H1 (cell line): ENCODE measurements around the gene DOCK10. TPM values are rescaled to one million over a fixed set of nuclear protein-coding genes. Genes with fewer than 3 reads are reported as not detected.

Experiments
- CTCF ChIA-PET: fragments of 300-600 bp; sonication (Branson Sonifier 250); formaldehyde crosslinking; loops from one replicate; lab custom pipeline; 2021; ENCODE audit not compliant: partially characterized antibody; lab: Charles Lee
- POLR2A ChIA-PET: fragments of 300-600 bp; sonication (Branson Sonifier 250); formaldehyde crosslinking; loops from one replicate; lab custom pipeline; 2021; ENCODE audit warnings: inconsistent platforms; ENCODE audit not compliant: partially characterized antibody; lab: Charles Lee
- DNase-seq, 2 experiments: peaks; one replicate each; pipeline versions ENCODE4 v3.0.0 to v3.0.0-alpha.2; 2010 to 2022; ENCODE audit warnings: low spot score in 2 of 2, low read depth in 1 of 2, mixed read lengths in 1 of 2
- FAIRE-seq: peaks from 2 replicates; lab custom pipeline; 2011; peaks lifted over from hg19 to GRCh38; lab: Jason Lieb, UNC
- H2AFZ ChIP-seq: 2 replicates; pipeline ENCODE4 v1.8.1; 2012; ENCODE audit warnings: low read length, inconsistent platforms
- H2AK5ac ChIP-seq: 2 replicates; pipeline ENCODE4 v1.6.1; 2013; ENCODE audit warnings: low read depth, low read length
- H2BK120ac ChIP-seq: replicated peaks from 2 replicates; pipeline ENCODE3; 2013; ENCODE audit warnings: low read depth, low read length, inconsistent platforms
- H2BK12ac ChIP-seq: 2 replicates; pipeline ENCODE4 v1.6.1; 2013; ENCODE audit warnings: low read depth, low read length
- H2BK15ac ChIP-seq: 2 replicates; pipeline ENCODE4 v1.6.1; 2013; ENCODE audit warnings: low read length
- H2BK20ac ChIP-seq: 2 replicates; pipeline ENCODE4 v1.6.1; 2013; ENCODE audit warnings: low read length
- H2BK5ac ChIP-seq: 2 replicates; pipeline ENCODE4 v1.6.1; 2013; ENCODE audit warnings: low read depth, low read length
- H3K14ac ChIP-seq: 2 replicates; pipeline ENCODE4 v1.6.1; 2013; ENCODE audit warnings: inconsistent platforms; ENCODE audit not compliant: insufficient read length
- H3K18ac ChIP-seq: 2 replicates; pipeline ENCODE4 v1.6.1; 2013; ENCODE audit warnings: low read length; ENCODE audit errors: extremely low read depth
- H3K23ac ChIP-seq: 2 replicates; pipeline ENCODE4 v1.6.1; 2013; ENCODE audit warnings: inconsistent platforms; ENCODE audit not compliant: insufficient read length
- H3K23me2 ChIP-seq: 2 replicates; pipeline ENCODE4 v1.6.1; 2013; ENCODE audit warnings: low read depth, low read length
- H3K27ac ChIP-seq: 2 replicates; pipeline ENCODE4 v1.6.1; 2011; ENCODE audit warnings: low read depth, low read length, inconsistent platforms
- H3K27me3 ChIP-seq, 4 experiments: replicated peaks in 1 of 4; 1 replicate in 1 of 4; 2 replicates in 3 of 4; pipeline versions ENCODE4 v1.6.1 to v1.8.1; 2011 to 2013; ENCODE audit warnings: low read length in 3 of 4, mild to moderate bottlenecking in 3 of 4, inconsistent platforms in 2 of 4, mixed read lengths in 2 of 4, moderate library complexity in 1 of 4; ENCODE audit not compliant: control insufficient read depth in 3 of 4, insufficient read depth in 3 of 4; ENCODE audit errors: extremely low read depth in 1 of 4
- H3K36me3 ChIP-seq, 4 experiments: 2 replicates each; pipeline versions ENCODE4 v1.6.1 to v1.8.1; 2011 to 2013; ENCODE audit warnings: mild to moderate bottlenecking in 4 of 4, low read length in 3 of 4, moderate library complexity in 2 of 4, control low read depth in 1 of 4, inconsistent platforms in 1 of 4; ENCODE audit not compliant: insufficient read depth in 4 of 4, control insufficient read depth in 2 of 4
- H3K4ac ChIP-seq: replicated peaks from 2 replicates; pipeline ENCODE3; 2013; ENCODE audit warnings: low read length, low read depth, mixed read lengths, inconsistent platforms; ENCODE audit not compliant: insufficient read length
- H3K4me1 ChIP-seq, 4 experiments: replicated peaks in 1 of 4; 1 replicate in 1 of 4; 2 replicates in 3 of 4; pipeline versions ENCODE4 v1.6.1 to v1.8.1; 2011 to 2013; ENCODE audit warnings: low read length in 3 of 4, inconsistent platforms in 2 of 4, mixed read lengths in 1 of 4; ENCODE audit not compliant: insufficient read depth in 4 of 4, control insufficient read depth in 3 of 4
- H3K4me2 ChIP-seq, 2 experiments: 2 replicates each; pipeline versions ENCODE4 v1.6.1 to v1.8.1; 2011 to 2013; ENCODE audit warnings: low read depth in 2 of 2, low read length in 2 of 2, control low read depth in 1 of 2, inconsistent platforms in 1 of 2, mild to moderate bottlenecking in 1 of 2; ENCODE audit not compliant: insufficient read depth in 1 of 2
- H3K4me3 ChIP-seq, 4 experiments: fragments of 200-600, 300-600 bp in 1 of 4; sonication (generic), shearing (Covaris generic), sonication (Bioruptor Twin) in 1 of 4; 2 replicates each; pipeline versions ENCODE4 v1.5.1 to v1.8.1; 2011 to 2016; ENCODE audit warnings: low read length in 4 of 4, low read depth in 3 of 4, control low read depth in 2 of 4, inconsistent platforms in 2 of 4, mild to moderate bottlenecking in 2 of 4, mixed read lengths in 1 of 4, moderate library complexity in 1 of 4; ENCODE audit not compliant: insufficient read depth in 2 of 4; ENCODE audit errors: extremely low read depth in 1 of 4
- H3K56ac ChIP-seq: replicated peaks from 2 replicates; pipeline ENCODE3; 2013; ENCODE audit warnings: low read depth, mild to moderate bottlenecking, mixed read lengths, low read length, inconsistent platforms; ENCODE audit not compliant: insufficient read length
- H3K79me1 ChIP-seq: 2 replicates; pipeline ENCODE4 v1.6.1; 2013; ENCODE audit warnings: low read depth, low read length, control low read depth
- H3K79me2 ChIP-seq, 2 experiments: 2 replicates each; pipeline versions ENCODE4 v1.6.1 to v1.8.1; 2012 to 2013; ENCODE audit warnings: low read length in 2 of 2, mild to moderate bottlenecking in 2 of 2, inconsistent platforms in 1 of 2; ENCODE audit not compliant: insufficient read depth in 2 of 2, control insufficient read depth in 1 of 2
- H3K9ac ChIP-seq, 4 experiments: replicated peaks in 1 of 4; 1 replicate in 1 of 4; 2 replicates in 3 of 4; pipeline versions ENCODE4 v1.6.1 to v1.8.1; 2011 to 2013; ENCODE audit warnings: low read depth in 3 of 4, low read length in 3 of 4, control low read depth in 2 of 4, mild to moderate bottlenecking in 2 of 4, moderate library complexity in 2 of 4, inconsistent platforms in 1 of 4; ENCODE audit errors: extremely low read depth in 1 of 4
- H3K9me3 ChIP-seq, 2 experiments: 2 replicates each; pipeline versions ENCODE4 v1.6.1 to v1.8.1; 2012 to 2013; ENCODE audit warnings: mild to moderate bottlenecking in 2 of 2, moderate library complexity in 2 of 2, control low read depth in 1 of 2, inconsistent platforms in 1 of 2, low read depth in 1 of 2, low read length in 1 of 2, mixed read lengths in 1 of 2; ENCODE audit not compliant: insufficient read depth in 2 of 2
- H4K20me1 ChIP-seq, 2 experiments: replicated peaks in 1 of 2; 2 replicates each; pipeline versions ENCODE3 to v1.8.1; 2011 to 2013; ENCODE audit warnings: inconsistent platforms in 2 of 2, low read length in 2 of 2, mild to moderate bottlenecking in 1 of 2; ENCODE audit not compliant: insufficient read depth in 2 of 2, control insufficient read depth in 1 of 2
- H4K5ac ChIP-seq: 2 replicates; pipeline ENCODE4 v1.6.1; 2013; ENCODE audit warnings: low read length, low read depth, mixed read lengths, inconsistent platforms; ENCODE audit not compliant: insufficient read length
- H4K8ac ChIP-seq: 2 replicates; pipeline ENCODE4 v1.8.0; 2013; ENCODE audit warnings: mild to moderate bottlenecking, moderate library complexity, low read length, inconsistent platforms; ENCODE audit not compliant: insufficient read depth; ENCODE audit errors: extremely low read depth
- H4K91ac ChIP-seq: replicated peaks from 2 replicates; pipeline ENCODE3; 2013; ENCODE audit warnings: low read length, mixed read lengths, inconsistent platforms; ENCODE audit not compliant: insufficient read length
- BCL11A ChIP-seq, 2 experiments: IDR thresholded peaks; one replicate each; pipeline ENCODE4 v1.6.1; 2011; ENCODE audit warnings: low read depth in 2 of 2, low read length in 2 of 2, mild to moderate bottlenecking in 2 of 2
- CTBP2 ChIP-seq: IDR thresholded peaks from 2 replicates; pipeline ENCODE4 v1.7.0; 2011; ENCODE audit warnings: borderline replicate concordance, mild to moderate bottlenecking, moderate library complexity, mixed read lengths, low read length; ENCODE audit not compliant: insufficient read depth, insufficient read length
- EZH2 ChIP-seq: fragments of 200-600 bp; sonication (generic); IDR thresholded peaks from 2 replicates; pipeline ENCODE4 v1.7.1; 2012; ENCODE audit warnings: low read depth, mild to moderate bottlenecking, moderate library complexity, low read length, inconsistent platforms; ENCODE audit not compliant: severe bottlenecking
- GABPA ChIP-seq: IDR thresholded peaks from 2 replicates; pipeline ENCODE4 v1.6.1; 2011; ENCODE audit warnings: mild to moderate bottlenecking, low read length, moderate library complexity, borderline replicate concordance; ENCODE audit not compliant: insufficient read depth
- KDM1A ChIP-seq: fragments of 200-600, 300-600 bp; sonication (generic); IDR thresholded peaks from 2 replicates; pipeline ENCODE4 v1.7.1; 2016; ENCODE audit warnings: mild to moderate bottlenecking, low read length, borderline replicate concordance
- MAFK ChIP-seq: IDR thresholded peaks from 2 replicates; pipeline ENCODE4 v1.6.1; 2012; ENCODE audit warnings: low read depth, mild to moderate bottlenecking, improper control_type of control experiment, low read length
- POU5F1 ChIP-seq: IDR thresholded peaks from 2 replicates; pipeline ENCODE4 v1.6.1; 2011; ENCODE audit warnings: low read depth, mild to moderate bottlenecking, low read length, moderate library complexity
- RXRA ChIP-seq: IDR thresholded peaks from 2 replicates; pipeline ENCODE4 v1.6.1; 2011; ENCODE audit warnings: low read depth, mild to moderate bottlenecking, low read length, moderate library complexity; ENCODE audit not compliant: insufficient read depth
- WGBS, 2 experiments: shearing (Covaris generic) in 1 of 2; methylation state at CpG; one replicate each; pipeline versions ENCODE4 v1.1.6 to v1.1.7; 2013 to 2015; ENCODE audit warnings: low lambda C conversion rate in 2 of 2, mixed read lengths in 2 of 2, inconsistent platforms in 1 of 2, low coverage in 1 of 2, missing lambda C conversion rate in 1 of 2; ENCODE audit not compliant: insufficient replicate concordance in 2 of 2, insufficient coverage in 1 of 2, insufficient read length in 1 of 2; ENCODE audit errors: extremely low coverage in 1 of 2, missing lambda C conversion rate in 1 of 2; 5-methylcytosine and 5-hydroxymethylcytosine counted together
- polyA plus RNA-seq, 7 experiments: library from polyadenylated mRNA; depleted of rRNA in 3 of 7; stranded (reverse) in 5 of 7; unstranded in 2 of 7; fragments of >200 nt in 5 of 7; fragments of 200-250 nt in 2 of 7; gene quantifications; 1 replicate in 5 of 7; 2 replicates in 1 of 7; 4 replicates in 1 of 7; pipeline versions ENCODE4 v1.2.1 to v1.2.3, GENCODE V29; 2011 to 2013; ENCODE audit warnings: missing spikeins in 2 of 7, mixed read lengths in 2 of 7
- total RNA-seq: library from RNA; stranded (reverse); fragmentation: NEBNext Ultra II Directional; extraction: Animal tissue kit (Norgen Biotek cat#: 25700); gene quantifications from 2 replicates; pipeline ENCODE4 v1.2.1, GENCODE V29; 2021

Gene DOCK10
- total and polyA plus RNA-seq, 2 of the 8 experiments (the other 6 are each of a cell fraction or from before 2014, with no cell fraction given), result 0.33 to 1.6 TPM

GRCh38 chr2:225056330-225057073 is 14.2 kb upstream of the DOCK10 start:
- Histone ChIP-seq H3K56ac (no peak overlapping the region), H3K14ac (no peak overlapping the region)
- TF ChIP-seq KDM1A, result no peak
- TF ChIP-seq RXRA, result no peak
- no peak for TF ChIP-seq BCL11A (IDR thresholded peaks at IDR 0.05; ENCODE audit: low read depth in 2 of 2, low read length in 2 of 2)
- no peak for TF ChIP-seq POU5F1
- TF ChIP-seq CTBP2, result no peak
- no peak for TF ChIP-seq MAFK
- TF ChIP-seq EZH2, result no peak
- TF ChIP-seq GABPA, result no peak
- TF ChIP-seq, all 59 proteins: peak for 0
- H4K8ac ChIP-seq, result no peak overlapping the region
- H3K23ac ChIP-seq, result no peak overlapping the region
- no peak overlapping the region for H4K5ac ChIP-seq
- 89% methylated on average over 2 of the region's 2 CpGs; no CpG with 5 or more reads in 1 of the 2 experiments for WGBS, 2 experiments
- H3K4me1 ChIP-seq, result no peaks in the 10 kb centered on the region
- H3K79me1 ChIP-seq, result no peaks in the 10 kb centered on the region
- H3K9me3 ChIP-seq, result no peaks in the 10 kb centered on the region; a peak in 1 of 4 replicates
- ChIA-PET CTCF (interaction anchor here (0.5 to 0.6 kb wide), 2 partner anchors 54 to 74 kb away, joined by 3 to 5 read pairs; no protein-coding TSS in a partner anchor), POLR2A (no interaction called here)
- H3K18ac ChIP-seq, result no peak overlapping the region
- H3K36me3 ChIP-seq, result no peaks in the 10 kb centered on the region
- no peak overlapping the region for H3K4me3 ChIP-seq
- DNase-seq (no peak), FAIRE-seq (no peak)
- H3K27me3 ChIP-seq, result no peaks in the 10 kb centered on the region
- H3K27ac ChIP-seq, result no peak overlapping the region
- H3K4me2 ChIP-seq, result no peak overlapping the region
- H3K23me2 ChIP-seq, result no peaks in the 10 kb centered on the region
- peak overlapping the region; percentile 15; the same call in 1 of the 2 replicates for H2AFZ ChIP-seq
- H3K4ac ChIP-seq, result no peak overlapping the region
- no peak overlapping the region for H2BK15ac ChIP-seq
- H2BK5ac ChIP-seq, result no peak overlapping the region
- no peak overlapping the region for H2BK12ac ChIP-seq
- no peak overlapping the region for H2BK20ac ChIP-seq
- no peaks in the 10 kb centered on the region for H4K20me1 ChIP-seq
- H4K91ac ChIP-seq, result no peak overlapping the region
- no peak overlapping the region for H2BK120ac ChIP-seq
- H3K9ac ChIP-seq, result no peak overlapping the region
- no peaks in the 10 kb centered on the region for H3K79me2 ChIP-seq
- H2AK5ac ChIP-seq, result no peak overlapping the region
